GM12872 (cell line): ENCODE results near the gene PTPRT.

Experiments
- CTCF ChIP-seq: IDR thresholded peaks from 3 replicates; pipeline ENCODE4 v1.5.1; 2011; ENCODE audit warnings: low read depth, mild to moderate bottlenecking, low read length, moderate library complexity; ENCODE audit not compliant: insufficient read depth

The PTPRT gene

DNA sequence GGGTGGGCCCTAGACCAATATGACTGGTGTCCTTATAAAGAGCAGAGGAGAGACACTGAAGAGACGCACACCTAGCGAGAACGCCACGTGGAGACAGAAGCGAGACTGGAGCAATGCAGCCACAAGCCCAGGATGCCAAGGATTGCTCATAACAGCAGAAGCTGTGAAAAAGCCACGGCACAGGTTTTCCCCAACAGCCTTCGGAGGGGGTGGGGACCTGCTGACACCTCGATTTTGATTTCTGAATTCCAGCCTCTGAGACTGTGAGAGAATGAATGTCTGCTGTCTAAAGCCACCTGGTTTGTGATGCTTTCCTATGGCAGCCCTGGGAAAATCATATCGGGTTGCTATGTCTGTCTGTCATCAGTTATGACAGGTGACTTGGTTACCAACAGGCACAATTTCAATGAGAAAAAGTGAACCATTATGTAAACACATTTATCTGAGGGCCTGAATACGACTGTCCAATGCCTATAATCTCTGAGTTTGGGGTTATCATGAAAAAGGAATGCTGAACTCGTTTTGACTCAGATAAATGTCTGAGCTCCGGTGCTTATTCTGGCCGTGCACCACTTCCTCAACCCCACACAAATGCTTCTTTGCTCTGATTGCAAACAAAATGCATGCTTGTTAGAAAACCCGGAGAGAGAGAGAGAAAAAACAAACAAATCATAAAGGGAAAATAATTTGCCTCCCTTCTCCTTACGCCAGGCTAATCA is 769.7 kb downstream of the PTPRT start:
- TF ChIP-seq CTCF, result no peak

DNA sequence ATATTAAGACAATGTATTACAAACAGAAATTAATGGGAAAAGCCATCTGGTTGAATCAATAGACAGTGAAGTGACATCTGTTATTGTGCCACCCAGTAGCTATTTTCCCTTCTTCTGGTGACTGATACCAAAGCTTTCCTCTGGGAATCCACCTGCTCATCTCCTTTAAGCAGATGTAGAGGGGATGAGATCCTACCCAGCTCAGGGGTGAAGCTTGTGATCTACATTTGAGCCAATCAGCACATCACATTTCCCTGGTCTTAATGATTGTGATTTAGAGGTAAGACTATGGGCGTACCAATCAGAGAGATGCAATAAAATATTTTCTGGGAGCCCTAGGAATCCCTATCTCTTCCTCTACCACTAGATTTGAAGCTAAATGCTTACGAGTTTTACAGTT is 782.9 kb downstream of the PTPRT start:
- no peak for TF ChIP-seq CTCF

DNA sequence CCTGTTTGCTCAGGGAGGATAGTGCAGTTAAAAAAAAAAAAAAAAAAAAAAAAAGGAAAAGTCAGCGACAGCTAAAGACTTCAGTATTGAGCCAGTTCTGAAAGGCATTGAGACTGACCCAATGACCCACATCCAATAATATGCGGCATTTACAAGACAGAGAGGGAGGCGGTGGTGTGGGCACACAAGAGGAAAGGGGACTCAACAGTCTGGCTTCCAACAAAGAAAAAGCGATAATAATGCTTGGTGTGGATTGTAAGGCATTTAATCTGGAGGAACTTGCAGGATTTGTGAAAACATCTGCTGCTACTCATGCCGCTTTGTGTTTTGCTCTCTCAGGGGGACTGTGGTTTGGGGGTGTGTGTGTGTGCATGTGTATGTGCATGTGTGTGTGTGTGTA is 787.3 kb downstream of the PTPRT start:
- TF ChIP-seq CTCF, result no peak

GRCh38 chr20:42401613-42402012 is 788.1 kb downstream of the PTPRT start:
- TF ChIP-seq CTCF, result no peak

DNA sequence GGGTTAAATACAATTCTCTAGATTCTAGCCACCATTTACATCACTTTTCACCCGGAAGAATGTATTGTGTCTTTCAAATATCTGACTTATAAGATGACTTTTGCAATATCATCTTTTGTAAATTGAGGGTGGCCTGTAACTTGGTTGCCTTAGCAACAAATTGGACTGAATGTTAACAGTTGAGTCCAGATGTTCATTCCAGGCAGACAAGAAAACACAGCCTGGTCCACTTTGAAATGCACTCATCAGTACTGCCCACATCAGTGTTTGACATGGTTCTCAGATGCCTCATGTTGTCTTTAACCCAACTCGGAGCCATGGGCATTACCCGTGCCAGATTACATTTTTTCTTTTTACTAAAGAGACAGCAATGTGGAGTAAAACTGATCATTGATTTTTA is 789.9 kb downstream of the PTPRT start:
- no peak for TF ChIP-seq CTCF

GRCh38 chr20:42392442-42392841 is 797.3 kb downstream of the PTPRT start:
- TF ChIP-seq CTCF, result no peak

DNA sequence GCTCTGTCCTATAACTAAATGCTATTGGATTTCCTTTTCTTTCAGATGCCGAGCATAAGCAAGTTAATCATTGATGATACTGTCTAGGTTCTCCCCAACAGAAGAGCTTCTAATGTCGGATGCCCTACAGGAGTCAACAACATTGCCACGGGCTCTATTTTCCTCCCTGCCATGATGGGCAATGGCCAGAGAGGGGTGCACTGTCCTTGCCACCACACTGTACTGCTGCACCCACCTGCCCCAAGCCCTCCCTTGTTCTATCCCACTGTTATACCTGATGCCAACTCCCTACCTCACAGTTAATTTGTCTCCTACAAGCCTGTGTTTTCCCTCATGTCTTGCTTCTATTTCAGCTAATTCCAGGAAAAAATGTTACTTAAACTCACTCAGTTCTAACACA is 797.9 kb downstream of the PTPRT start:
- no peak for TF ChIP-seq CTCF
